ENCODE measurements around the gene LPP.

DNA sequence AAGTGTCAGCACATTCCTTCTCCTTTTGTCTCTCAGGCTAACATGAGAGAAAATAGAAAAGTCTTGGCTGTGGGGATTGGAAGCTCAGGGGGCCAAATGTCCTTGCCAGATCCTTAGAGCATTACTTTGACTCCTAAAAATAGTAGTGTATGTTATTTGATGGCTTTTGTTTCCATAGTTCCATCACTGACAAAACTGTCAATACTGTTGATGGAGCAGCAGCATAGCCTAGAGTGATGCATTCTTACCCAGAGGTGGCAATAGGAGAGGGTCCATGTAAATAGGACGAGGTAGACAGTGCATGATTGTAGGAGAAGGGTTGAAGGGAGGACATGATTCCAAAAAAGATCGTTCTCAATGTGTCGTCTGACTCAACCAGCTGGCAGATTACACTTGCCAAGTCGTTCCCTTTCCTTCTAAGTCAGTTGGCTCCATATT lies 735.1 kb downstream of the LPP start:
- TF ChIP-seq, protein P1, sequence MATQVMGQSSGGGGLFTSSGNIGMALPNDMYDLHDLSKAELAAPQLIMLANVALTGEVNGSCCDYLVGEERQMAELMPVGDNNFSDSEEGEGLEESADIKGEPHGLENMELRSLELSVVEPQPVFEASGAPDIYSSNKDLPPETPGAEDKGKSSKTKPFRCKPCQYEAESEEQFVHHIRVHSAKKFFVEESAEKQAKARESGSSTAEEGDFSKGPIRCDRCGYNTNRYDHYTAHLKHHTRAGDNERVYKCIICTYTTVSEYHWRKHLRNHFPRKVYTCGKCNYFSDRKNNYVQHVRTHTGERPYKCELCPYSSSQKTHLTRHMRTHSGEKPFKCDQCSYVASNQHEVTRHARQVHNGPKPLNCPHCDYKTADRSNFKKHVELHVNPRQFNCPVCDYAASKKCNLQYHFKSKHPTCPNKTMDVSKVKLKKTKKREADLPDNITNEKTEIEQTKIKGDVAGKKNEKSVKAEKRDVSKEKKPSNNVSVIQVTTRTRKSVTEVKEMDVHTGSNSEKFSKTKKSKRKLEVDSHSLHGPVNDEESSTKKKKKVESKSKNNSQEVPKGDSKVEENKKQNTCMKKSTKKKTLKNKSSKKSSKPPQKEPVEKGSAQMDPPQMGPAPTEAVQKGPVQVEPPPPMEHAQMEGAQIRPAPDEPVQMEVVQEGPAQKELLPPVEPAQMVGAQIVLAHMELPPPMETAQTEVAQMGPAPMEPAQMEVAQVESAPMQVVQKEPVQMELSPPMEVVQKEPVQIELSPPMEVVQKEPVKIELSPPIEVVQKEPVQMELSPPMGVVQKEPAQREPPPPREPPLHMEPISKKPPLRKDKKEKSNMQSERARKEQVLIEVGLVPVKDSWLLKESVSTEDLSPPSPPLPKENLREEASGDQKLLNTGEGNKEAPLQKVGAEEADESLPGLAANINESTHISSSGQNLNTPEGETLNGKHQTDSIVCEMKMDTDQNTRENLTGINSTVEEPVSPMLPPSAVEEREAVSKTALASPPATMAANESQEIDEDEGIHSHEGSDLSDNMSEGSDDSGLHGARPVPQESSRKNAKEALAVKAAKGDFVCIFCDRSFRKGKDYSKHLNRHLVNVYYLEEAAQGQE (IDR thresholded peaks at IDR 0.05; ENCODE audit: insufficient read depth in 1 of 2, low read depth in 2 of 2, low read length in 2 of 2), result no peak
- TF ChIP-seq SIN3A (IDR thresholded peaks at IDR 0.05; ENCODE audit: borderline replicate concordance, insufficient read depth, low read length) (no peak), TAF1 (IDR thresholded peaks at IDR 0.05; ENCODE audit: borderline replicate concordance, insufficient read depth, low read length) (no peak), POLR2AphosphoS5 (IDR thresholded peaks at IDR 0.05; ENCODE audit: low read depth, low read length) (no peak), FOXP2 (optimal IDR thresholded peaks at IDR 0.05; ENCODE audit: borderline replicate concordance, extremely low read depth, extremely low read length, insufficient read depth) (no peak)
